B cell (primary cell): ENCODE measurements around the gene NBDY. TPM values are rescaled to one million over a fixed set of nuclear protein-coding genes. Genes with fewer than 3 reads are reported as not detected.

ENCODE experiments used
- ATAC-seq: fragments of 200-7000 bp; cut with Tn5 transposase; one replicate; pipeline ENCODE4 v1.10.0; 2021; ENCODE audit warnings: low read depth, mild to moderate bottlenecking, moderate number of reproducible peaks, moderate library complexity
- CTCF ChIA-PET: fragments of 350-600 bp; sonication (Branson Sonifier 250); formaldehyde crosslinking; loops from one replicate; lab custom pipeline; 2021; ENCODE audit warnings: antibody characterized with exemption, inconsistent platforms; lab: Charles Lee
- POLR2A ChIA-PET: fragments of 350-600 bp; sonication (Branson Sonifier 250); formaldehyde crosslinking; loops from one replicate; lab custom pipeline; 2021; ENCODE audit warnings: antibody characterized with exemption; lab: Charles Lee
- DNase-seq: peaks from one replicate; pipeline ENCODE4 v3.0.0; 2013
- H2AFZ ChIP-seq: 2 replicates; pipeline ENCODE4 v1.6.1; 2012; ENCODE audit warnings: mild to moderate bottlenecking, low read depth, low read length; ENCODE audit not compliant: insufficient read depth, poor library complexity, severe bottlenecking
- H3K27ac ChIP-seq, 2 donors: 1 replicate in 1 of 2; 2 replicates in 1 of 2; pipeline ENCODE4 v1.5.1; 2012 to 2013; ENCODE audit warnings: low read length in 2 of 2, mild to moderate bottlenecking in 2 of 2, moderate library complexity in 1 of 2
- H3K27me3 ChIP-seq, 4 experiments: fragments of 200-600 bp in 1 of 4; sonication (generic) in 1 of 4; replicated peaks in 1 of 4; 1 replicate in 2 of 4; 2 replicates in 2 of 4; pipeline versions ENCODE4 v1.6.1 to v1.7.0; 2013 to 2016; ENCODE audit warnings: low read length in 3 of 4, mild to moderate bottlenecking in 2 of 4, mixed read lengths in 1 of 4, moderate library complexity in 1 of 4; ENCODE audit not compliant: insufficient read depth in 4 of 4, control insufficient read depth in 3 of 4; ENCODE audit errors: control extremely low read depth in 1 of 4
- H3K36me3 ChIP-seq, 2 experiments: replicated peaks in 1 of 2; 1 replicate in 1 of 2; 2 replicates in 1 of 2; pipeline versions ENCODE4 v1.6.1 to v1.7.1; 2013; ENCODE audit warnings: low read length in 1 of 2; ENCODE audit not compliant: insufficient read depth in 2 of 2, control insufficient read depth in 1 of 2; ENCODE audit errors: control extremely low read depth in 1 of 2, extremely low read depth in 1 of 2
- H3K4me1 ChIP-seq, 2 donors: fragments of 200-600 bp in 1 of 2; sonication (generic) in 1 of 2; 1 replicate in 1 of 2; 2 replicates in 1 of 2; pipeline versions ENCODE4 v1.5.1 to v1.6.1; 2013 to 2017; ENCODE audit warnings: low read length in 2 of 2; ENCODE audit not compliant: control insufficient read depth in 2 of 2, insufficient read depth in 2 of 2
- H3K4me2 ChIP-seq: replicated peaks from 2 replicates; pipeline ENCODE3; 2012; ENCODE audit warnings: mild to moderate bottlenecking, low read depth, low read length; ENCODE audit not compliant: poor library complexity, severe bottlenecking
- H3K4me3 ChIP-seq, 5 experiments: fragments of 200-600 bp in 1 of 5; sonication (generic) in 1 of 5; 1 replicate in 3 of 5; 2 replicates in 2 of 5; pipeline versions ENCODE4 v1.5.1 to v1.7.0; 2011 to 2016; ENCODE audit warnings: low read length in 4 of 5, mild to moderate bottlenecking in 4 of 5, low read depth in 2 of 5, control low read depth in 1 of 5, moderate library complexity in 1 of 5; ENCODE audit not compliant: insufficient read depth in 1 of 5; ENCODE audit errors: control extremely low read depth in 1 of 5, extremely low read depth in 1 of 5
- H3K79me2 ChIP-seq: fragments of 200-600 bp; sonication (generic); one replicate; pipeline ENCODE4 v1.6.0; 2016; ENCODE audit warnings: low read length; ENCODE audit not compliant: control insufficient read depth, insufficient read depth
- H3K9ac ChIP-seq: fragments of 200-600 bp; sonication (generic); 2 replicates; pipeline ENCODE4 v1.6.1; 2017; ENCODE audit warnings: mild to moderate bottlenecking, low read length, moderate library complexity
- H3K9me3 ChIP-seq, 3 donors: one replicate each; pipeline versions ENCODE4 v1.6.1 to v1.7.1; 2013; ENCODE audit warnings: low read length in 2 of 3; ENCODE audit not compliant: control insufficient read depth in 2 of 3, insufficient read depth in 1 of 3; ENCODE audit errors: control extremely low read depth in 1 of 3
- H4K20me1 ChIP-seq: 2 replicates; pipeline ENCODE4 v1.6.0; 2012; ENCODE audit warnings: mild to moderate bottlenecking, low read length; ENCODE audit not compliant: insufficient read depth, control insufficient read depth, poor library complexity, severe bottlenecking
- H3K27ac Mint-ChIP-seq: one replicate; pipeline ENCODE4 v1.8.0; 2021; ENCODE audit warnings: mixed read lengths
- H3K27me3 Mint-ChIP-seq: one replicate; pipeline ENCODE4 v1.8.0; 2021; ENCODE audit warnings: mixed read lengths
- H3K4me1 Mint-ChIP-seq: one replicate; pipeline ENCODE4 v1.8.0; 2021; ENCODE audit warnings: mixed read lengths
- H3K4me3 Mint-ChIP-seq: one replicate; pipeline ENCODE4 v1.8.0; 2021; ENCODE audit warnings: mixed read lengths
- H3K9me3 Mint-ChIP-seq: one replicate; pipeline ENCODE4 v1.8.0; 2022; ENCODE audit warnings: mixed read lengths; ENCODE audit not compliant: insufficient read depth
- EZH2 ChIP-seq: IDR thresholded peaks from 2 replicates; pipeline ENCODE4 v1.6.1; 2012; ENCODE audit warnings: borderline replicate concordance, low read depth, mild to moderate bottlenecking, moderate library complexity, low read length; ENCODE audit not compliant: insufficient read depth, poor library complexity, severe bottlenecking
- WGBS: methylation state at CpG from one replicate; pipeline ENCODE4 v1.1.5; 2013; ENCODE audit warnings: missing lambda C conversion rate; ENCODE audit not compliant: insufficient coverage; 5-methylcytosine and 5-hydroxymethylcytosine counted together
- intact Hi-C: fragments of 100-400 bp; cut with micrococcal nuclease; formaldehyde crosslinking; loops from one replicate; pipeline ENCODE4 v1.10.0; 2022
- polyA plus RNA-seq: library from polyadenylated mRNA; depleted of rRNA; stranded (reverse); fragments of >200 nt; gene quantifications from 2 replicates; pipeline ENCODE4 v1.2.3, GENCODE V29; 2012
- total RNA-seq, 2 donors: library from RNA; stranded (reverse); fragments of 120-200 nt in 1 of 2; gene quantifications; 1 replicate in 1 of 2; 2 replicates in 1 of 2; pipeline versions ENCODE4 v1.2.3 to v1.2.4, GENCODE V29; 2013 to 2022
- TF ChIP-seq, protein P1 (sequence below): fragments of 200-600 bp; IDR thresholded peaks from one replicate; pipeline ENCODE4 v1.8.0; 2022; ENCODE audit warnings: antibody characterized with exemption, mild to moderate bottlenecking

NBDY gene
- total and polyA plus RNA-seq, 2 donors (not counting 1 experiment from before 2014, with no cell fraction given), result 26.7 to 36.5 TPM

DNA sequence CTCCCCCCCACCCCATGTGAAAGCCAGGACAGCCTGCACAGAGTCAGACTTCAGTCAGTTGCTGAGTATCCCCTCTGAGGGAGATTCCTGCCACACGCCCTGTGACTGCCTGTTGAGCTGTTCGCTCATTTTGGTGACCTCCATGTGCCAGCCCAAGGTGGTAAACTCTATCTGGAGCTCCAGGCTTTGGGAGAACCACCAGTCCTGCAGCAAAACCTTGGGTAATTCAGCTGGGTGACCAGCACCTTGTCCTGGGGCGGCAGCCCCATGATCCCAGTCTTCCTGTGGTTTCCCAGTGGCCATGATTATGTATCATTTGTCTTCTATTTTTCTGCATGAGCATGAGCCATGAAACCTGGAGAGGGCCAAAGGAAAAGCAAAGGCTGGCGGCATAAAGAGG is 73.4 kb downstream of the NBDY start:
- Histone ChIP-seq H3K4me1 (peaks cover 20 to 26% of the 10 kb centered on the region in 2 donors), H3K36me3 (no peaks in the 10 kb centered on the region), H3K4me3 (peak overlapping the region in 2 of 5 experiments; percentile 68 to 73), H3K27ac (no peak overlapping the region), H3K27me3 (no peaks in the 10 kb centered on the region), H3K79me2 (no peaks in the 10 kb centered on the region), H3K9ac (peak overlapping the region; percentile 70), H3K9me3 (no peaks in the 10 kb centered on the region), H4K20me1 (no peaks in the 10 kb centered on the region), H2AFZ (peak overlapping the region; percentile 83), H3K4me2 (peak overlapping the region; percentile 69)
- ATAC-seq, result no peak
- H3K9me3 Mint-ChIP-seq, result no peaks in the 10 kb centered on the region
- ChIA-PET POLR2A (interaction anchor here (0.6 kb wide), 1 partner anchor 12 kb away, joined by 3 read pairs; no protein-coding TSS in a partner anchor), CTCF (interaction anchor here (1.6 kb wide), 1 partner anchor 175 kb away, joined by 8 read pairs; no protein-coding TSS in a partner anchor)
- H3K4me3 Mint-ChIP-seq, result no peak overlapping the region
- H3K27me3 Mint-ChIP-seq, result no peaks in the 10 kb centered on the region
- DNase-seq, result no peak
- H3K27ac Mint-ChIP-seq, result no peak overlapping the region
- peaks cover 38% of the 10 kb centered on the region for H3K4me1 Mint-ChIP-seq
- WGBS, result 100% methylated on average over 3 of the region's 4 CpGs
- TF ChIP-seq EZH2, result no peak
- TF ChIP-seq, protein P1, sequence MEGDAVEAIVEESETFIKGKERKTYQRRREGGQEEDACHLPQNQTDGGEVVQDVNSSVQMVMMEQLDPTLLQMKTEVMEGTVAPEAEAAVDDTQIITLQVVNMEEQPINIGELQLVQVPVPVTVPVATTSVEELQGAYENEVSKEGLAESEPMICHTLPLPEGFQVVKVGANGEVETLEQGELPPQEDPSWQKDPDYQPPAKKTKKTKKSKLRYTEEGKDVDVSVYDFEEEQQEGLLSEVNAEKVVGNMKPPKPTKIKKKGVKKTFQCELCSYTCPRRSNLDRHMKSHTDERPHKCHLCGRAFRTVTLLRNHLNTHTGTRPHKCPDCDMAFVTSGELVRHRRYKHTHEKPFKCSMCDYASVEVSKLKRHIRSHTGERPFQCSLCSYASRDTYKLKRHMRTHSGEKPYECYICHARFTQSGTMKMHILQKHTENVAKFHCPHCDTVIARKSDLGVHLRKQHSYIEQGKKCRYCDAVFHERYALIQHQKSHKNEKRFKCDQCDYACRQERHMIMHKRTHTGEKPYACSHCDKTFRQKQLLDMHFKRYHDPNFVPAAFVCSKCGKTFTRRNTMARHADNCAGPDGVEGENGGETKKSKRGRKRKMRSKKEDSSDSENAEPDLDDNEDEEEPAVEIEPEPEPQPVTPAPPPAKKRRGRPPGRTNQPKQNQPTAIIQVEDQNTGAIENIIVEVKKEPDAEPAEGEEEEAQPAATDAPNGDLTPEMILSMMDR, result no peak
- intact Hi-C loops, result no loop called here
